HEK293 (cell line): ENCODE results near the gene DCTN3.

Experiments used
- TCF7L2 ChIP-seq: IDR thresholded peaks from 2 replicates; pipeline ENCODE4 v1.6.1; 2011; ENCODE audit warnings: low read depth, mild to moderate bottlenecking, inconsistent platforms, low read length, moderate library complexity, borderline replicate concordance
- ZNF23 ChIP-seq: fragments of 450-650 bp; formaldehyde crosslinking; IDR thresholded peaks from 2 replicates; pipeline ENCODE4 v1.5.1; 2016; ENCODE audit warnings: missing biosample characterization, missing genetic modification characterization, borderline replicate concordance

DNA sequence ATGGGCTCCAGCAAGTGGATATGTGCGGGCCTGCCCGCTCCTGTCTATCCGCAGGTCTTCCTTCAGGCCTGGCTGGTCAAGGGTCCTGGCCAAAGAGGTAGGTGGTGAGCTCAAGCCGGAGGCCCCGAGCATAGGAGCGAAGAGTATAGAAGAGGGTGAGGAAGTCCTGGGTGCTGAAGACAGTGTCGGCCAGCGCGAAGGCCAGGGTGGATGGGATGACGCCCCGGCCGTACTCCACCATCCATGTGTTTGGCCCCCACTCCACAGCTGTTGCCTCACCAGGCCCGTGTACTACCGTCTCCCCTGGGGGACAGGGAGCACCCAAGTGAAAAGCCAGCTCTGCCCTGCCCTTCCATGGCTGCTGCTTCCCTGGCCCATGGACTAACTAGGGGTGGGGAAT, 15.3 kb upstream of the DCTN3 start:
- TF ChIP-seq TCF7L2 (no peak), ZNF23 (tag by site-specific recombination) (no peak)
